Stimulated activated CD8-positive, alpha-beta memory T cell treated with anti-CD3 and anti-CD28 coated beads, Interleukin-4, amount 100 ng/mL, for 48 hours (primary cell): ENCODE data around the gene RPS19BP1.
"Not testable (repeated sequence)": the region's sequence is repeated elsewhere in the genome, so short reads cannot be mapped to it uniquely, and the experiment has no call there.

ENCODE experiments used
- DNase-seq: peaks from one replicate; pipeline ENCODE4 v3.0.0-alpha.2; 2020

RPS19BP1 gene

GRCh38 chr22:39510529-39511149 is 21.9 kb downstream of the RPS19BP1 start:
- no peak for DNase-seq

- DNase-seq = no peak
These were observed 24.2 kb downstream of the RPS19BP1 start for GRCh38 chr22:39508393-39508792.

GRCh38 chr22:39507021-39507420 is 25.5 kb downstream of the RPS19BP1 start:
- DNase-seq = not testable (repeated sequence)

GRCh38 chr22:39504071-39504470 is 28.5 kb downstream of the RPS19BP1 start:
- no peak for DNase-seq

GRCh38 chr22:39503630-39504029 is 28.9 kb downstream of the RPS19BP1 start:
- no peak for DNase-seq

GRCh38 chr22:39502789-39503409 is 29.6 kb downstream of the RPS19BP1 start:
- DNase-seq = no peak

- peak; percentile 97 for DNase-seq
These were observed 30.3 kb downstream of the RPS19BP1 start, which contains the start of gene MIEF1 for GRCh38 chr22:39502109-39502788. MIEF1 (plus strand) TSS chr22:39502290; CDS start chr22:39511295, 9,005 bp downstream.

- no peak for DNase-seq
These were observed 30.9 kb downstream of the RPS19BP1 start for GRCh38 chr22:39501644-39502108.

- DNase-seq = no peak
These were observed 32.4 kb downstream of the RPS19BP1 start for GRCh38 chr22:39500101-39500500.

GRCh38 chr22:39498802-39499201 is 33.7 kb downstream of the RPS19BP1 start:
- no peak for DNase-seq

GRCh38 chr22:39498368-39498767 is 34.2 kb downstream of the RPS19BP1 start:
- no peak for DNase-seq

- DNase-seq = no peak
These were observed 35.1 kb downstream of the RPS19BP1 start for GRCh38 chr22:39497429-39497828.

GRCh38 chr22:39496131-39496838 is 36.3 kb downstream of the RPS19BP1 start:
- peak; percentile 76 for DNase-seq

- DNase-seq = no peak
These were observed 38.0 kb downstream of the RPS19BP1 start for GRCh38 chr22:39494471-39495120.

GRCh38 chr22:39493759-39494158 is 38.8 kb downstream of the RPS19BP1 start:
- DNase-seq = no peak

GRCh38 chr22:39492186-39492585 is 40.4 kb downstream of the RPS19BP1 start:
- no peak for DNase-seq

- DNase-seq = no peak
These were observed 40.9 kb downstream of the RPS19BP1 start for GRCh38 chr22:39491696-39492095.

- no peak for DNase-seq
These were observed 41.4 kb downstream of the RPS19BP1 start for GRCh38 chr22:39490966-39491680.

- peak; percentile 85 for DNase-seq
These were observed 42.3 kb downstream of the RPS19BP1 start for GRCh38 chr22:39490135-39490798.

GRCh38 chr22:39489094-39490068 is 43.2 kb downstream of the RPS19BP1 start:
- no peak for DNase-seq
